Neural progenitor cell (in vitro differentiated cells): ENCODE results near the gene FYN.

ENCODE experiments used
- EZH2 ChIP-seq: fragments of 200-600 bp; sonication (generic); IDR thresholded peaks from 2 replicates; pipeline ENCODE4 v1.6.1; 2017; ENCODE audit warnings: antibody characterized with exemption, mild to moderate bottlenecking, moderate library complexity
- TF ChIP-seq, protein P1 (sequence below): fragments of 200-600 bp; sonication (generic); IDR thresholded peaks from 2 replicates; pipeline ENCODE4 v1.5.1; 2017; ENCODE audit warnings: antibody characterized with exemption, mild to moderate bottlenecking

DNA sequence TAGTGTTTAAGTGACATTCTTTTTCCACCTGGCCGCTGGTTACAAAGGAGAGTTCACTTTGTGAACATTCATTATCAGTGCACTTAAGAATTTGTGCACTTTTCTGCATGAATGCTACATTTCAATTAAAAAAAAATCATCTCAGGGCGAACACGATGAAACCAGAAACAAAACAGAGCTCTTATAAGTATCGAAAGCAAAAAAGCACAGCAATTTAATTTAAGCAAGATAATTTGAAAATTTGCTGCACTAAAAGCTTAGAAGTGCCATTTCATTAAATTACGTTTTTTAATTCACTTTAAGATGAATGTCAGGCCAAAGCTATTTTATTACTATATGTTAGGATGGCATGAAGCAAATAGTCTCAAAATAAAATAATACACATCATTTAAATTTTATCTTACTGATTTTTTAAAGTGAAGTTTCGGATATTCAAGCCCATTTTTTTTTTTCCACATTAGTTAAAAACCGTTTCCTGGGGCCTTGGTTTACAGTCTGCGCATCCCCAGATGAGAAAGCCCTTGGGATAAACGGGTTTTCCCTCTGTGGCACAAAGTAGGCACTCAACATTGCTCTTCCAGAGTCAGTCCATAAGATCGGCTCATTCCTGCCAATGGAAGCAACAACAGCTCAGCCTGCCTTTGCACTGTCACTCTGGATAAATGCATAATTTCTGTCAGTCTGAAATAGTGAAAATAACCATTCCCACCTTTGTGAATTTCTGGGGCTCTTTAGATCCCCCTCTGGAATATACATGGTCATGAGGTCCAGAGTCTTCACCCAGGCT, 80.1 kb downstream of the FYN start:
- TF ChIP-seq, protein P1, sequence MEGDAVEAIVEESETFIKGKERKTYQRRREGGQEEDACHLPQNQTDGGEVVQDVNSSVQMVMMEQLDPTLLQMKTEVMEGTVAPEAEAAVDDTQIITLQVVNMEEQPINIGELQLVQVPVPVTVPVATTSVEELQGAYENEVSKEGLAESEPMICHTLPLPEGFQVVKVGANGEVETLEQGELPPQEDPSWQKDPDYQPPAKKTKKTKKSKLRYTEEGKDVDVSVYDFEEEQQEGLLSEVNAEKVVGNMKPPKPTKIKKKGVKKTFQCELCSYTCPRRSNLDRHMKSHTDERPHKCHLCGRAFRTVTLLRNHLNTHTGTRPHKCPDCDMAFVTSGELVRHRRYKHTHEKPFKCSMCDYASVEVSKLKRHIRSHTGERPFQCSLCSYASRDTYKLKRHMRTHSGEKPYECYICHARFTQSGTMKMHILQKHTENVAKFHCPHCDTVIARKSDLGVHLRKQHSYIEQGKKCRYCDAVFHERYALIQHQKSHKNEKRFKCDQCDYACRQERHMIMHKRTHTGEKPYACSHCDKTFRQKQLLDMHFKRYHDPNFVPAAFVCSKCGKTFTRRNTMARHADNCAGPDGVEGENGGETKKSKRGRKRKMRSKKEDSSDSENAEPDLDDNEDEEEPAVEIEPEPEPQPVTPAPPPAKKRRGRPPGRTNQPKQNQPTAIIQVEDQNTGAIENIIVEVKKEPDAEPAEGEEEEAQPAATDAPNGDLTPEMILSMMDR: no peak
- no peak for TF ChIP-seq EZH2
